GM12872 (cell line): ENCODE data around the gene NFATC1.

Source experiments
- TF ChIP-seq, protein P1 (sequence below): IDR thresholded peaks from 3 replicates; pipeline ENCODE4 v1.5.1; 2011; ENCODE audit warnings: low read depth, mild to moderate bottlenecking, low read length, moderate library complexity; ENCODE audit not compliant: insufficient read depth

Gene NFATC1

GRCh38 chr18:79368681-79369080 is 27.0 kb upstream of the NFATC1 start:
- TF ChIP-seq, protein P1, sequence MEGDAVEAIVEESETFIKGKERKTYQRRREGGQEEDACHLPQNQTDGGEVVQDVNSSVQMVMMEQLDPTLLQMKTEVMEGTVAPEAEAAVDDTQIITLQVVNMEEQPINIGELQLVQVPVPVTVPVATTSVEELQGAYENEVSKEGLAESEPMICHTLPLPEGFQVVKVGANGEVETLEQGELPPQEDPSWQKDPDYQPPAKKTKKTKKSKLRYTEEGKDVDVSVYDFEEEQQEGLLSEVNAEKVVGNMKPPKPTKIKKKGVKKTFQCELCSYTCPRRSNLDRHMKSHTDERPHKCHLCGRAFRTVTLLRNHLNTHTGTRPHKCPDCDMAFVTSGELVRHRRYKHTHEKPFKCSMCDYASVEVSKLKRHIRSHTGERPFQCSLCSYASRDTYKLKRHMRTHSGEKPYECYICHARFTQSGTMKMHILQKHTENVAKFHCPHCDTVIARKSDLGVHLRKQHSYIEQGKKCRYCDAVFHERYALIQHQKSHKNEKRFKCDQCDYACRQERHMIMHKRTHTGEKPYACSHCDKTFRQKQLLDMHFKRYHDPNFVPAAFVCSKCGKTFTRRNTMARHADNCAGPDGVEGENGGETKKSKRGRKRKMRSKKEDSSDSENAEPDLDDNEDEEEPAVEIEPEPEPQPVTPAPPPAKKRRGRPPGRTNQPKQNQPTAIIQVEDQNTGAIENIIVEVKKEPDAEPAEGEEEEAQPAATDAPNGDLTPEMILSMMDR = no peak

- TF ChIP-seq, protein P1 = no peak
These were observed 24.1 kb upstream of the NFATC1 start for GRCh38 chr18:79371561-79372121.

- TF ChIP-seq, protein P1 = no peak
These were observed 23.3 kb upstream of the NFATC1 start for GRCh38 chr18:79372461-79372860.

- TF ChIP-seq, protein P1 = no peak
These were observed 22.7 kb upstream of the NFATC1 start for GRCh38 chr18:79372991-79373390.

DNA sequence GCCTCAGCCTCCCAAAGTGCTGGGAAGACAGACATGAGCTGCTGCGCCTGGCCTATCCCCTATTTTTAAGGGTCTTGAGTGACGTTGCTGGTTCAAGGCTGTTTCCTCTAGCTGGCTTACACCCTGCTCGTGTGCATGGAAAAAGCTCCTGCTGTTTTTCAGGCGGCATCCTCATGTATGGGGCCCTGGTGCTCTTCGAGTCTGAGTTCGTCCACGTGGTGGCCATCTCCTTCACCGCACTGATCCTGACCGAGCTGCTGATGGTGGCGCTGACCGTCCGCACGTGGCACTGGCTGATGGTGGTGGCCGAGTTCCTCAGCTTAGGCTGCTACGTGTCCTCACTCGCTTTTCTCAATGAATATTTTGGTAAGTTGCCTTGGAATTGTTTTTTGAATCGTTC is 22.0 kb upstream of the NFATC1 start:
- TF ChIP-seq, protein P1 = no peak

- TF ChIP-seq, protein P1 = no peak
These were observed 21.1 kb upstream of the NFATC1 start for GRCh38 chr18:79374408-79375171.

- TF ChIP-seq, protein P1 = no peak
These were observed 20.1 kb upstream of the NFATC1 start for GRCh38 chr18:79375441-79376154.
